ENCODE measurements around the gene LMBR1. TPM values are rescaled to one million over a fixed set of nuclear protein-coding genes. Genes with fewer than 3 reads are reported as not detected.

The LMBR1 gene
- total and polyA plus RNA-seq, 4 donors = 11.2 to 35.7 (median 17.9) TPM

- 88% methylated on average over 6 of the region's 6 CpGs for WGBS
Measured at GRCh38 chr7:156655251-156655650, 237.7 kb downstream of the LMBR1 start.

GRCh38 chr7:156654511-156655234 is 238.3 kb downstream of the LMBR1 start:
- no peak for DNase-seq (ENCODE audit: low spot score)
- TF ChIP-seq ATF3 (IDR thresholded peaks at IDR 0.05) (no peak), CTCF (IDR thresholded peaks at IDR 0.05; ENCODE audit: low read depth, low read length, missing input control) (no peak), SP1 (IDR thresholded peaks at IDR 0.05) (no peak), GABPA (IDR thresholded peaks at IDR 0.05 in 1 of 2, conservative IDR thresholded peaks at IDR 0.05 in 1 of 2) (no peak), NR2F2 (IDR thresholded peaks at IDR 0.05) (no peak), HNF4A (conservative IDR thresholded peaks at IDR 0.05) (no peak)
- TF ChIP-seq, protein P1, sequence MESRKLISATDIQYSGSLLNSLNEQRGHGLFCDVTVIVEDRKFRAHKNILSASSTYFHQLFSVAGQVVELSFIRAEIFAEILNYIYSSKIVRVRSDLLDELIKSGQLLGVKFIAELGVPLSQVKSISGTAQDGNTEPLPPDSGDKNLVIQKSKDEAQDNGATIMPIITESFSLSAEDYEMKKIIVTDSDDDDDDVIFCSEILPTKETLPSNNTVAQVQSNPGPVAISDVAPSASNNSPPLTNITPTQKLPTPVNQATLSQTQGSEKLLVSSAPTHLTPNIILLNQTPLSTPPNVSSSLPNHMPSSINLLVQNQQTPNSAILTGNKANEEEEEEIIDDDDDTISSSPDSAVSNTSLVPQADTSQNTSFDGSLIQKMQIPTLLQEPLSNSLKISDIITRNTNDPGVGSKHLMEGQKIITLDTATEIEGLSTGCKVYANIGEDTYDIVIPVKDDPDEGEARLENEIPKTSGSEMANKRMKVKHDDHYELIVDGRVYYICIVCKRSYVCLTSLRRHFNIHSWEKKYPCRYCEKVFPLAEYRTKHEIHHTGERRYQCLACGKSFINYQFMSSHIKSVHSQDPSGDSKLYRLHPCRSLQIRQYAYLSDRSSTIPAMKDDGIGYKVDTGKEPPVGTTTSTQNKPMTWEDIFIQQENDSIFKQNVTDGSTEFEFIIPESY (IDR thresholded peaks at IDR 0.05) = no peak
- Histone ChIP-seq H3K9ac (ENCODE audit: low read depth in 1 of 2, low read length in 2 of 2) (no peak overlapping the region), H3K4me3 (ENCODE audit: low read depth in 1 of 3, low read length in 3 of 3) (no peak overlapping the region), H3K4me1 (ENCODE audit: control insufficient read depth in 4 of 4, insufficient read depth in 4 of 4, low read length in 3 of 4) (no peaks in the 10 kb centered on the region), H3K36me3 (ENCODE audit: control insufficient read depth in 4 of 4, insufficient read depth in 3 of 4, low read depth in 1 of 4, low read length in 3 of 4) (no peaks in the 10 kb centered on the region), H3K27me3 (ENCODE audit: control insufficient read depth in 4 of 4, insufficient read depth in 4 of 4, low read length in 3 of 4) (no peaks in the 10 kb centered on the region), H3K9me3 (ENCODE audit: control insufficient read depth in 4 of 4, low read length in 3 of 4) (no peaks in the 10 kb centered on the region), H3K27ac (ENCODE audit: low read depth in 1 of 2, low read length in 2 of 2) (no peak overlapping the region)
- WGBS = 93% methylated on average over 10 of the region's 10 CpGs

More at GRCh38 chr7:156655251-156655650, 237.7 kb downstream of the LMBR1 start:
- Histone ChIP-seq H3K9me3 (ENCODE audit: control insufficient read depth in 4 of 4, low read length in 3 of 4) (no peaks in the 10 kb centered on the region), H3K27me3 (ENCODE audit: control insufficient read depth in 4 of 4, insufficient read depth in 4 of 4, low read length in 3 of 4) (no peaks in the 10 kb centered on the region), H3K9ac (ENCODE audit: low read depth in 1 of 2, low read length in 2 of 2) (no peak overlapping the region), H3K4me3 (ENCODE audit: low read depth in 1 of 3, low read length in 3 of 3) (no peak overlapping the region), H3K27ac (ENCODE audit: low read depth in 1 of 2, low read length in 2 of 2) (no peak overlapping the region), H3K36me3 (ENCODE audit: control insufficient read depth in 4 of 4, insufficient read depth in 3 of 4, low read depth in 1 of 4, low read length in 3 of 4) (no peaks in the 10 kb centered on the region), H3K4me1 (ENCODE audit: control insufficient read depth in 4 of 4, insufficient read depth in 4 of 4, low read length in 3 of 4) (no peaks in the 10 kb centered on the region)
- no peak for DNase-seq (ENCODE audit: low spot score)
- TF ChIP-seq HNF4G (IDR thresholded peaks at IDR 0.05) = no peak

- 93% methylated on average over 8 of the region's 8 CpGs for WGBS
- no peak for DNase-seq (ENCODE audit: low spot score)
- Histone ChIP-seq H3K27me3 (ENCODE audit: control insufficient read depth in 4 of 4, insufficient read depth in 4 of 4, low read length in 3 of 4) (no peaks in the 10 kb centered on the region), H3K36me3 (ENCODE audit: control insufficient read depth in 4 of 4, insufficient read depth in 3 of 4, low read depth in 1 of 4, low read length in 3 of 4) (no peaks in the 10 kb centered on the region), H3K9ac (ENCODE audit: low read depth in 1 of 2, low read length in 2 of 2) (no peak overlapping the region), H3K4me1 (ENCODE audit: control insufficient read depth in 4 of 4, insufficient read depth in 4 of 4, low read length in 3 of 4) (no peaks in the 10 kb centered on the region), H3K9me3 (ENCODE audit: control insufficient read depth in 4 of 4, low read length in 3 of 4) (no peaks in the 10 kb centered on the region), H3K4me3 (ENCODE audit: low read depth in 1 of 3, low read length in 3 of 3) (no peak overlapping the region), H3K27ac (ENCODE audit: low read depth in 1 of 2, low read length in 2 of 2) (no peak overlapping the region)
- TF ChIP-seq CTCF (IDR thresholded peaks at IDR 0.05; ENCODE audit: low read depth, low read length, missing input control) = no peak
Measured at GRCh38 chr7:156652886-156653568, 240.0 kb downstream of the LMBR1 start.
